Measurements from ENCODE around the gene NR6A1. TPM values are rescaled to one million over a fixed set of nuclear protein-coding genes. Genes with fewer than 3 reads are reported as not detected.

The NR6A1 gene
- total RNA-seq, 1 donor from 2014 or later = 1.7 TPM

Other genes with a start within 250 kb of the NR6A1 start
- gene OLFML2A, start 5.8 kb upstream of the NR6A1 start, total RNA-seq = 12.3 TPM
- not detected for gene WDR38, start 82.1 kb upstream of the NR6A1 start, total RNA-seq
- 1,741 TPM for gene RPL35, start 90.6 kb upstream of the NR6A1 start, total RNA-seq
- 59.3 TPM for gene ARPC5L, start 90.8 kb upstream of the NR6A1 start, total RNA-seq
- gene GOLGA1, start 169.8 kb upstream of the NR6A1 start, total RNA-seq = 17.6 TPM

All from esophagus mucosa (tissue), 1 donor.